B cell (primary cell): ENCODE measurements around the gene ACTMAP. TPM values are rescaled to one million over a fixed set of nuclear protein-coding genes. Genes with fewer than 3 reads are reported as not detected.

ENCODE experiments used
- ATAC-seq: fragments of 200-7000 bp; cut with Tn5 transposase; one replicate; pipeline ENCODE4 v1.10.0; 2021; ENCODE audit warnings: low read depth, mild to moderate bottlenecking, moderate number of reproducible peaks, moderate library complexity
- CTCF ChIA-PET: fragments of 350-600 bp; sonication (Branson Sonifier 250); formaldehyde crosslinking; loops from one replicate; lab custom pipeline; 2021; ENCODE audit warnings: antibody characterized with exemption, inconsistent platforms; lab: Charles Lee
- POLR2A ChIA-PET: fragments of 350-600 bp; sonication (Branson Sonifier 250); formaldehyde crosslinking; loops from one replicate; lab custom pipeline; 2021; ENCODE audit warnings: antibody characterized with exemption; lab: Charles Lee
- DNase-seq: peaks from one replicate; pipeline ENCODE4 v3.0.0; 2013
- H2AFZ ChIP-seq: 2 replicates; pipeline ENCODE4 v1.6.1; 2012; ENCODE audit warnings: mild to moderate bottlenecking, low read depth, low read length; ENCODE audit not compliant: insufficient read depth, poor library complexity, severe bottlenecking
- H3K27ac ChIP-seq, 2 donors: 1 replicate in 1 of 2; 2 replicates in 1 of 2; pipeline ENCODE4 v1.5.1; 2012 to 2013; ENCODE audit warnings: low read length in 2 of 2, mild to moderate bottlenecking in 2 of 2, moderate library complexity in 1 of 2
- H3K27me3 ChIP-seq, 4 experiments: fragments of 200-600 bp in 1 of 4; sonication (generic) in 1 of 4; replicated peaks in 1 of 4; 1 replicate in 2 of 4; 2 replicates in 2 of 4; pipeline versions ENCODE4 v1.6.1 to v1.7.0; 2013 to 2016; ENCODE audit warnings: low read length in 3 of 4, mild to moderate bottlenecking in 2 of 4, mixed read lengths in 1 of 4, moderate library complexity in 1 of 4; ENCODE audit not compliant: insufficient read depth in 4 of 4, control insufficient read depth in 3 of 4; ENCODE audit errors: control extremely low read depth in 1 of 4
- H3K36me3 ChIP-seq, 2 experiments: replicated peaks in 1 of 2; 1 replicate in 1 of 2; 2 replicates in 1 of 2; pipeline versions ENCODE4 v1.6.1 to v1.7.1; 2013; ENCODE audit warnings: low read length in 1 of 2; ENCODE audit not compliant: insufficient read depth in 2 of 2, control insufficient read depth in 1 of 2; ENCODE audit errors: control extremely low read depth in 1 of 2, extremely low read depth in 1 of 2
- H3K4me1 ChIP-seq, 2 donors: fragments of 200-600 bp in 1 of 2; sonication (generic) in 1 of 2; 1 replicate in 1 of 2; 2 replicates in 1 of 2; pipeline versions ENCODE4 v1.5.1 to v1.6.1; 2013 to 2017; ENCODE audit warnings: low read length in 2 of 2; ENCODE audit not compliant: control insufficient read depth in 2 of 2, insufficient read depth in 2 of 2
- H3K4me2 ChIP-seq: replicated peaks from 2 replicates; pipeline ENCODE3; 2012; ENCODE audit warnings: mild to moderate bottlenecking, low read depth, low read length; ENCODE audit not compliant: poor library complexity, severe bottlenecking
- H3K4me3 ChIP-seq, 5 experiments: fragments of 200-600 bp in 1 of 5; sonication (generic) in 1 of 5; 1 replicate in 3 of 5; 2 replicates in 2 of 5; pipeline versions ENCODE4 v1.5.1 to v1.7.0; 2011 to 2016; ENCODE audit warnings: low read length in 4 of 5, mild to moderate bottlenecking in 4 of 5, low read depth in 2 of 5, control low read depth in 1 of 5, moderate library complexity in 1 of 5; ENCODE audit not compliant: insufficient read depth in 1 of 5; ENCODE audit errors: control extremely low read depth in 1 of 5, extremely low read depth in 1 of 5
- H3K79me2 ChIP-seq: fragments of 200-600 bp; sonication (generic); one replicate; pipeline ENCODE4 v1.6.0; 2016; ENCODE audit warnings: low read length; ENCODE audit not compliant: control insufficient read depth, insufficient read depth
- H3K9ac ChIP-seq: fragments of 200-600 bp; sonication (generic); 2 replicates; pipeline ENCODE4 v1.6.1; 2017; ENCODE audit warnings: mild to moderate bottlenecking, low read length, moderate library complexity
- H3K9me3 ChIP-seq, 3 donors: one replicate each; pipeline versions ENCODE4 v1.6.1 to v1.7.1; 2013; ENCODE audit warnings: low read length in 2 of 3; ENCODE audit not compliant: control insufficient read depth in 2 of 3, insufficient read depth in 1 of 3; ENCODE audit errors: control extremely low read depth in 1 of 3
- H4K20me1 ChIP-seq: 2 replicates; pipeline ENCODE4 v1.6.0; 2012; ENCODE audit warnings: mild to moderate bottlenecking, low read length; ENCODE audit not compliant: insufficient read depth, control insufficient read depth, poor library complexity, severe bottlenecking
- H3K27ac Mint-ChIP-seq: one replicate; pipeline ENCODE4 v1.8.0; 2021; ENCODE audit warnings: mixed read lengths
- H3K27me3 Mint-ChIP-seq: one replicate; pipeline ENCODE4 v1.8.0; 2021; ENCODE audit warnings: mixed read lengths
- H3K4me1 Mint-ChIP-seq: one replicate; pipeline ENCODE4 v1.8.0; 2021; ENCODE audit warnings: mixed read lengths
- H3K4me3 Mint-ChIP-seq: one replicate; pipeline ENCODE4 v1.8.0; 2021; ENCODE audit warnings: mixed read lengths
- H3K9me3 Mint-ChIP-seq: one replicate; pipeline ENCODE4 v1.8.0; 2022; ENCODE audit warnings: mixed read lengths; ENCODE audit not compliant: insufficient read depth
- CTCF ChIP-seq: fragments of 200-600 bp; IDR thresholded peaks from one replicate; pipeline ENCODE4 v1.8.0; 2022; ENCODE audit warnings: antibody characterized with exemption, mild to moderate bottlenecking
- EZH2 ChIP-seq: IDR thresholded peaks from 2 replicates; pipeline ENCODE4 v1.6.1; 2012; ENCODE audit warnings: borderline replicate concordance, low read depth, mild to moderate bottlenecking, moderate library complexity, low read length; ENCODE audit not compliant: insufficient read depth, poor library complexity, severe bottlenecking
- WGBS: methylation state at CpG from one replicate; pipeline ENCODE4 v1.1.5; 2013; ENCODE audit warnings: missing lambda C conversion rate; ENCODE audit not compliant: insufficient coverage; 5-methylcytosine and 5-hydroxymethylcytosine counted together
- intact Hi-C: fragments of 100-400 bp; cut with micrococcal nuclease; formaldehyde crosslinking; loops from one replicate; pipeline ENCODE4 v1.10.0; 2022
- polyA plus RNA-seq: library from polyadenylated mRNA; depleted of rRNA; stranded (reverse); fragments of >200 nt; gene quantifications from 2 replicates; pipeline ENCODE4 v1.2.3, GENCODE V29; 2012
- total RNA-seq, 2 donors: library from RNA; stranded (reverse); fragments of 120-200 nt in 1 of 2; gene quantifications; 1 replicate in 1 of 2; 2 replicates in 1 of 2; pipeline versions ENCODE4 v1.2.3 to v1.2.4, GENCODE V29; 2013 to 2022

Gene ACTMAP
- total and polyA plus RNA-seq, 2 donors (not counting 1 experiment from before 2014, with no cell fraction given), result 7.7 to 10.2 TPM

- H3K79me2 ChIP-seq, result no peaks in the 10 kb centered on the region
- ATAC-seq (no peak), DNase-seq (no peak)
- TF ChIP-seq EZH2 (no peak), CTCF (no peak)
- H3K4me1 ChIP-seq, result no peaks in the 10 kb centered on the region
- intact Hi-C loops, result no loop called here
- 95% methylated on average over 17 of the region's 17 CpGs for WGBS
- H3K27me3 ChIP-seq, result no peaks in the 10 kb centered on the region
- ChIA-PET POLR2A (no interaction called here), CTCF (interaction anchor here (1.4 to 2.9 kb wide), 3 partner anchors 12 to 80 kb away, joined by 4 to 14 read pairs (median 4); no protein-coding TSS in a partner anchor)
- no peak overlapping the region for H3K4me3 ChIP-seq
- H3K9ac ChIP-seq, result no peak overlapping the region
- peaks cover 0 to 16% of the 10 kb centered on the region in 2 experiments for H3K36me3 ChIP-seq
- H3K4me1 Mint-ChIP-seq, result no peaks in the 10 kb centered on the region
- H3K27me3 Mint-ChIP-seq, result no peaks in the 10 kb centered on the region
- H3K4me2 ChIP-seq, result no peak overlapping the region
- no peak overlapping the region for H3K27ac Mint-ChIP-seq
- no peaks in the 10 kb centered on the region for H3K9me3 Mint-ChIP-seq
- no peak overlapping the region for H3K27ac ChIP-seq
- H2AFZ ChIP-seq, result no peak overlapping the region
- H3K9me3 ChIP-seq, result no peaks in the 10 kb centered on the region
- no peak overlapping the region for H3K4me3 Mint-ChIP-seq
- H4K20me1 ChIP-seq, result no peaks in the 10 kb centered on the region
Measured at GRCh38 chr19:40742477-40742876, 7.8 kb downstream of the ACTMAP start.

- Histone ChIP-seq H4K20me1 (no peaks in the 10 kb centered on the region), H3K4me1 (no peaks in the 10 kb centered on the region), H3K9ac (no peak overlapping the region), H3K27ac (no peak overlapping the region), H3K27me3 (no peaks in the 10 kb centered on the region), H3K4me2 (no peak overlapping the region), H3K79me2 (no peaks in the 10 kb centered on the region), H3K36me3 (peaks cover 0 to 23% of the 10 kb centered on the region in 2 experiments), H3K9me3 (no peaks in the 10 kb centered on the region), H3K4me3 (no peak overlapping the region), H2AFZ (no peak overlapping the region)
- no peak overlapping the region for H3K27ac Mint-ChIP-seq
- H3K27me3 Mint-ChIP-seq, result no peaks in the 10 kb centered on the region
- CTCF ChIA-PET, result interaction anchor here (0.7 to 2.9 kb wide), 4 partner anchors 13 to 138 kb away, joined by 3 to 14 read pairs (median 4); no protein-coding TSS in a partner anchor
- no peaks in the 10 kb centered on the region for H3K9me3 Mint-ChIP-seq
- intact Hi-C loops, result no loop called here
- H3K4me3 Mint-ChIP-seq, result no peak overlapping the region
- POLR2A ChIA-PET, result no interaction called here
- no peak for DNase-seq
- peak; percentile 10 for ATAC-seq
- no peaks in the 10 kb centered on the region for H3K4me1 Mint-ChIP-seq
- 84% methylated on average over 9 of the region's 10 CpGs for WGBS
- TF ChIP-seq EZH2 (no peak), CTCF (no peak)
Measured at GRCh38 chr19:40741527-40742390, 8.5 kb downstream of the ACTMAP start.
